Measurements from ENCODE around the gene ADAMTSL1.

Gene ADAMTSL1

DNA sequence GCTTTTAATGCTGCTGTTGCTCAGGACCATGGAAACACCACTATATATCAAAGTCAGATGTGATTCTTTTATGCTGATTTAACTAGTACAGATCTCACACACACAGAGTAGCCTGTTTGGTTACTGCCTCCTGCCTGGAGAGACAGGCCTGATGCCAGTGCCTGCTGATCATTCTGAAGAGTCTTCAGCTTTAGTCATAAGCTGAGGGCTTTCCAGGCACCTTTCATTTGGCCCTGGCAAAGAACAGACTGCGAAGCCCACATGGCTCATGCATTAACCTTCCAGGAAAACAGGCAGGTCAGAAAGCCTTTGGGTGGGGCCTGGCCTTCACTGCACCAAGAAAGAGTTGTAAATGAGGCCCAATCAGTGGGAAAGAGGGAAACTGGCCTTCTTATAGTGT is 414.3 kb downstream of the ADAMTSL1 start:
- no peak for DNase-seq (ENCODE audit: extremely low read depth in 1 of 2, low read depth in 1 of 2)

DNA sequence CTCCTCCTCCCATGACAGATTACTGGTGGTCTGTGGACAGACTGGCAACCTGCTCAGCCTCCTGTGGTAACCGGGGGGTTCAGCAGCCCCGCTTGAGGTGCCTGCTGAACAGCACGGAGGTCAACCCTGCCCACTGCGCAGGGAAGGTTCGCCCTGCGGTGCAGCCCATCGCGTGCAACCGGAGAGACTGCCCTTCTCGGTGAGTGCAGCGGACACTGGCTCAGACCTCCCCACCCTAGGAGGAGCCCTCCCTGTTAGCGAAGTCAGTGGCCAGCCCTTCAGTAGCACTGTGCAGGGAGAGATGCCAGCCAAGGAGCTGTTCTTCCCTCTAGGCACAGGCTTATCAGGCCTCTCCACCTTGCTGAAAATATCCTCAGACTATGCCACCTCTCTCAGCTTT is 415.6 kb downstream of the ADAMTSL1 start:
- DNase-seq (ENCODE audit: extremely low read depth in 1 of 2, low read depth in 1 of 2): no peak

DNA sequence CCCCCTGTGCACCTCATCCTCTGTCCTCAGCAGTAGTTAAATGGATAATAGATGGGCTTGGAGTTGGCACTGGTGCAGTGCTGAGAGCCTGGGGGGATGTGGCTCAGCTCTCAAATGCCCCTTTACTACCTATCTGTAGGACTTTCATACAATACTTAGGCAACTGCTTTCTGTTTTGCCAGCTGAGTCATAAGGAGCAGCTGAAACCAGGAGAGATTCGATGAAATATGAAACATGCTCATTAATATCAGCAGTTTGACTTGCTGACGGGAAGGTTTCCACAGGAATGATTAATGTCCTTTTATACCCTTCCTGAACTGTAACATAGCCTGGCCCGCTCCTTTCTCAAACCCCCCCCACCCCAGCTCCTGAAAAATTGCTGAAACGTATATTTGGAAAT is 416.4 kb downstream of the ADAMTSL1 start:
- no peak for DNase-seq (ENCODE audit: extremely low read depth in 1 of 2, low read depth in 1 of 2)

DNA sequence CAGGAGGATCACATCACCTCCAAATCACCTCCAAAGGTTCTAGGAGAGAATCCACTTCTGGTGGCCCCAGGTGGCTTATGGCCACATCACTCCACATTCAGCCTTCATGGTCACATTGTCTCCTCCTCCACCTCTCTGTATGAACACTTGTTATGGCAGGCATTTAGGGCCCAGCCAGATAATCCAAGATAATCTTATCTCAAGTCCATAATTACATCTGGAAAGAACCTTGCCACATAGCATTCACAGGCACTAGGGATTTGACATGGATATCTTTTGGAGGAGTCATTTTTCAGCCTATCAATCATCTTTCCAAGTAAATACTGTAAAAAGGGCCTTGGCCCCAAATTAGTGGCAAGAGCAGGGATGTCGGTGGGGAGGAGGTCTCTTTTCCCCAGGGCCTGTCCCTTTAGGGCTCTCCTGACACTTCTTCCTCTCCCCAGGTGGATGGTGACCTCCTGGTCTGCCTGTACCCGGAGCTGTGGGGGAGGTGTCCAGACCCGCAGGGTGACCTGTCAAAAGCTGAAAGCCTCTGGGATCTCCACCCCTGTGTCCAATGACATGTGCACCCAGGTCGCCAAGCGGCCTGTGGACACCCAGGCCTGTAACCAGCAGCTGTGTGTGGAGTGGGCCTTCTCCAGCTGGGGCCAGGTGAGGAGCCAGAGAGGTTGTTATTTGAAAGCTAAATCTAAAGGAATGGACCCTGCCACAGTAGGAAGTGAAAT is 418.2 kb downstream of the ADAMTSL1 start:
- no peak for DNase-seq (ENCODE audit: extremely low read depth in 1 of 2, low read depth in 1 of 2)

DNA sequence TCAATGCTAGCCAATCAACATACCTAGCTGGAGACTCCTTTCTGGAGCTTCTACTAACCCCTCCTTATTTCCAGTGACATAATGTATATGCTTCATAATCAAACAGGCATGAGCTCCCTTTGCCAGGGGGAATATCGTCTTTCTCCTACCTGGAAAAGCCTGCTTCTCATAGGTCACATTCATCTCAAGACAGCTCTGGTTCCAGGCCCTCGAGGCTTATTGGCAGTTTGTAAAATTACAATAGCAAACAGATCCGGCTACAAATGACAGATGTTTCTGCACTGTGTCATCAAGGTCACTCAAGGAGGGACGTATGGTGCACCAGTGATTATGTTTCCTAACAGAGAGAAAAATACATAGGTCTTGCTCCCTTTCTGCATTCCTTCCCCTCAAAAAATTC is 419.1 kb downstream of the ADAMTSL1 start:
- no peak for DNase-seq (ENCODE audit: extremely low read depth in 1 of 2, low read depth in 1 of 2)

DNA sequence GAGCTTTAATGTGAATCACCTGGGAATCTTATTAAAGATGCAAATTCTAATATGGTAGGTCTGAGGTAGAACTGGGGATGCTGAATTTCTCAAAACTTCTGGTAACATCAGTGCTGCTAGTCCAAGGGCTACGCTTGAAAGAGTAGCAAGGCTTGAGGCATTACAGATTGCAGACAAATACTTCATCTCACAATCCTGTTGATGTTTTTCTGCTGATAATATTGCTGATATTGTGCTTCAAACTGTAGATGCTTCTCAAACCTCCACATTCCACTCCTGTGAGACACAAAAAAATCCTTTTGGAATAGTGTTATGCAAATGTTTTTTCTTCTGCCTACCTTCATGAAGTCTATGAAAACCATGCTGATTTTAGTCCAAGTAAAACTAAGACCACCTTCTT is 419.5 kb downstream of the ADAMTSL1 start:
- DNase-seq (ENCODE audit: extremely low read depth in 1 of 2, low read depth in 1 of 2): no peak

DNA sequence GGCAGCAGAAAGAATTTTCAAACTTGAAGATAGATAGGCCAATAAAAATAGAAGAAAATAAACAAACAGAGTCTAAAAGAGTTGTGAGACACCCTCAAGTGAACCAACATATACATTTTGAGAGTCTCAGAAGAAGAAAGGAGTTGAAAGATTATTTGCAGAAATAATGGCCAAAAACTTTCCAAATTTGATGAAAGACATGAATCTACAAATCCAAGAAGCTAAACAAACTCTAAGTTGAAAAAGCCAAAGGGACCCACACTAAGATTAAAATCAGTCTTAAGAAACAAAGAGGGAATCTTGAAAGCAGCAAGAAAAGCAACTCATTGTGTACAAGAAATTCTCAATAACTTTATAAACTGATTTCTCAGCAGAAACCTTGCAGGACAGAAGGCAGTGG is 422.1 kb downstream of the ADAMTSL1 start:
- no peak for DNase-seq (ENCODE audit: extremely low read depth in 1 of 2, low read depth in 1 of 2)

DNA sequence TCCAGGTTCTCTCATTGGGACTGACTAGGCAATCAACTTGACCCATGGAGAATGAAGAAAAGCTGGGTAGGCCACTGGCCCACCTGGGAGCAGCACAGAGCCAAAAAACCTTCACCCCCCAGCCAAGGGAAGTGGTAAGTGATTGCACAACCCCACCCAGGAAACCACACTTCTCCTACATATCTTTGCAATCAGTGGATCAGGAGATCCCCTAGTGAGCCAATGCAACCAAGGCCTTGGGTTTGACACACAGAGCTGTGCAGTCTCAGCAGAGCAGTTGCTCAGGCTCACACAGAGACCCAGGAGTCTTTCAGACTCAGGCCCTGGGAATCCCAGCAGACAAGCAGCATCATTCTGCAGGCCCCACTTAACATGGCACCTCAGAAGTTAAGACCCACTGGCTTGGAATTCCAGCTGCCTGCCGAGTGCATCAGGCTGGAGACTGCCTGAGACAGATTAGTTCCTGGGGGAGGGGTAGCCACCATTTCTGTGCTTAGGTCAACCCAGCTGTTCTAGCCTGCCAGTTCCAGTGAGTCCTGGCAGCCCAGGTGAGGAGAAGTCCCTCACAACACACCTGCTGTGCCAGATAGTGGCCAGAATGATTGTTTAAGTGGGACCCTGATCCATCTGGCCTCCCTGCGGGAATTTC is 422.7 kb downstream of the ADAMTSL1 start:
- DNase-seq (ENCODE audit: extremely low read depth in 1 of 2, low read depth in 1 of 2): no peak

DNA sequence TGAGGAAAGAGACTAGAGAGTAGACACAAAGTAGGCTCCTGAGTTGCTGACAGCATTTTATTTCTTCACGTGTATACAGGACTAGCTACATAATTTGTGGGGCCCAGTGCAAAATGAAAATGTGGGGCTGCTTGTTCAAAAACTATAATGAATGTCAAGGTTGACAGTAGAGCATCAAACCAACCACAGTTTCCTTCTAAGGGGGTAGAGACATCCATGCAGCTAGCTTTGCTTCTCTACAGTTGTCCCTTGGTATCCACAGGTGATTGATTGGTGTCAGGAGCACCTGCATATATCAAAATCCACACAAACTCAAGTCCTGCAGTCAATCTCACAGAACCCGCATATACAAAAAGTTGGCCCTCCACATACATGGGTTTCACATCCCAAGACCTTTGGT is 429.5 kb downstream of the ADAMTSL1 start:
- DNase-seq (ENCODE audit: extremely low read depth in 1 of 2, low read depth in 1 of 2): no peak

DNA sequence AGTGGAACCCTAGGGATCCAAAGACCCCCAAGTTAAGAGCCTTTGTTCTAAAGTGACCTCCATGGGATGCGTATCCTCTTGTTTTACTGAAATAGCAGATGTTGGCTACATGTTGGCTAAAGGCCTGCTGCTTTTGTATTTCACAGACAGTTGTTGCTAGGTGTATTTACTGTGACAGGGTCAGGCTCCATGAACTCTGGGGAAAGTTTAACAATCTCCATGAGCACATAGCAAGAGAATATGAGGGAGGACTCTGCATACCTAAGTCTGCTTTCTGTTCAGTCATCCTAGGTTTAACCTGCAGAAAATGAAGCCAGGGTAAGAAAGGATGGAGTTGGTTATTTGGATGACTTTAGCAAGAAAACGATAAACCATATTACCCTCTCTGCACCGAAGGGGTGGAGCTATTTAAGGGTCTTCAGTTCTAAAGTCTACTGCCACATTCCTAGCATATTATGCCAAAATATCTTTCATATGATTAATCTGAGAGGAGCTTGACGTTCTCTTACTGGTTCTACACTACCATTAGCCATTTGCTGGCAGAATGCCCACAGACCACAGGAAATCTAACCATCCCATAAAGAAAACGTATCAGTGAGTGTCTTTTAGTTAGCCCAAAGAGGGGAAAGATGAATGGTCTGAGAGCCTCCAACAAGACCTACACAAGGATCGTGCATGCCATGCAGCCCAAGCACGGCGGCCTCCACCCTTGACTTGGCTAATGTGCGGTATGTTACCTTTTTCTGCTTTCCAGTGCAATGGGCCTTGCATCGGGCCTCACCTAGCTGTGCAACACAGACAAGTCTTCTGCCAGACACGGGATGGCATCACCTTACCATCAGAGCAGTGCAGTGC is 431.3 kb downstream of the ADAMTSL1 start:
- DNase-seq (ENCODE audit: extremely low read depth in 1 of 2, low read depth in 1 of 2): no peak

DNA sequence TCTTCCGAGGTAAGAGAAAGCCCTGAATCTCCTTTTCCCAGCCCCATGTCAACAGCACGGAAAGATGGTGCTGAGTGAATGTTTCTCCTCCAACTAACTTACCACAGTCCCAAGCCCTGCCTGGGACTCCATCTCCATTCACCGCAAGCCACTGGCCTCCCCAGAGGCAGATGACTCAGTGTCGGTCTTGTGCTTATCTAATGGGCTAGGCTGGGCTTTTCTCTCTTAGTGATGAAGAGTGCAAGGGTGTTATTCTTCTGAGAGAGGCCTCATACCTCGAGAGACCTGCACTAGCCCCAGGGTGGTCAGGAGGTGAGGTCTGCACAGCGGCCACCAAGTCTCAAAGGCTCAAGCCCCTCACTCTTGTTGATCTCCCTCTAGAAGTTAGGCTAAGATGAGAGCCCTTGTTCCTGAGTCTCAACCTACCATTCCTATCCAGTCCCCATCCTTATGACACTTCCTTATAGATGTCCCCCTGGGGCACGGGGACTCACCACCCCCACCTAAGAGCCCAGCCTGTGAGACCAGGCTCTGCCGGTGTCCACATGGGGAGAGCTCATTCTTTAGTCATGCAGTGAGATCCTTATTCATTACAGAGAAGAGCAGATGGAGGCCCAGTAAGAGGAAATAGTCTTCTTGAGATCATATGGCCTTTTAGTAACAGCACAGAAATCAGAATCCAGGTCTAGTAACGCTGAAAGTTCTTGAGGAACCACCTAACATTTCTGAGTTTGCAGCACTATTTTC is 432.1 kb downstream of the ADAMTSL1 start:
- DNase-seq (ENCODE audit: extremely low read depth in 1 of 2, low read depth in 1 of 2): no peak

DNA sequence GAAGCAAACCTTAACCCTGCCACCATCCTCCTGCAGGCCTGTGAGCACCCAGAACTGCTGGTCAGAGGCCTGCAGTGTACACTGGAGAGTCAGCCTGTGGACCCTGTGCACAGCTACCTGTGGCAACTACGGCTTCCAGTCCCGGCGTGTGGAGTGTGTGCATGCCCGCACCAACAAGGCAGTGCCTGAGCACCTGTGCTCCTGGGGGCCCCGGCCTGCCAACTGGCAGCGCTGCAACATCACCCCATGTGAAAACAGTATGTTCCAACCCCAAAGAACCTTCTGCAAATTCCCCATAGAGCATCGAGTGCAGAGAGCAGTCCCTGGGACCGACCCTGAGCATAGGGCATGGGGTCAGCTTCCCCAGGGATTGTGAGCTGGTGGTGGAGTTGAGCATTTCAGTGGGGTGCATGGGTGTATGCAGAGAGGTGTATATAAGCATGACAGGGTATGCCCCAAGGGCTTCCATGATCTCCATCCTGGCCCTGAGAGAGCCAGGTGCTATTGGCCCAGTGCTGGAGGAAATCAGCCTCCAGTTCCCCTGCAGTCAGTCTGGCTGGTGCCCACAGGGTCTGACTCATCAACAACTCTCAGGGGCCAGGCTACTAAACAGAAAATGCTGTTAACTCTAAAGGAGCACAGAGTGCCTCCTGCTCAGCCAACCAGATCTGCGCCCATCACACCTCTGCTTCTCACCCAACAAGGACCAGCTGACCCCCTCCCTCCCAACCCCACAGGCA is 432.9 kb downstream of the ADAMTSL1 start:
- DNase-seq (ENCODE audit: extremely low read depth in 1 of 2, low read depth in 1 of 2): no peak

DNA sequence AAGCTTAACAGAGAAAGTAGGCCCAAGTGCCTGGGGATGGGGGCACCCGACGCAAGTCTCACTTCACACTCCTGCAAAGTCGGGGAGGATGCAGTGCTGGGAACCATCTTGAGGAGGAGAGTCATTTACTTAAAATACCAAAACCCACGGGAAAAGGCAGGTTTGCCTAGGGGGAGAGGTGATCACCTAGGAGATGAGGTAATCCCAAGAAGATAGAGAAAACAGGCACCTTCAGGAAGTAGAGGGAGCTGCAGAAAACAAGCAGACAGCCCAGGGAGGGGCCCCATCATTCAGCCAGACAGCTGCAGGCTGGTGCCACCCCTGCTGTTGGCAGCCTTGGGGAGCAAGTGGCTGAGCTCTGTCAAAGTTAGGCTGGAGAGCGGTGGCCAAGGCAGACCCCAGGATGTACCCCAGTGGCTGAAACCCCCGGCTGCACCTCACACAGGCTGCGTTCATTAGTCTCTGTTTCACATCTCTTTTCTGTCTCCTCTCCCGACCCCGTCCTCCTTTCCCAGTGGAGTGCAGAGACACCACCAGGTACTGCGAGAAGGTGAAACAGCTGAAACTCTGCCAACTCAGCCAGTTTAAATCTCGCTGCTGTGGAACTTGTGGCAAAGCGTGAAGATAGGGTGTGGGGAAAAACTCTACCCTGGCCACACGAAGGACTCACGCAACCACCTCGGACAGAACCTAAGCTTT is 434.1 kb downstream of the ADAMTSL1 start:
- no peak for DNase-seq (ENCODE audit: extremely low read depth in 1 of 2, low read depth in 1 of 2)

DNA sequence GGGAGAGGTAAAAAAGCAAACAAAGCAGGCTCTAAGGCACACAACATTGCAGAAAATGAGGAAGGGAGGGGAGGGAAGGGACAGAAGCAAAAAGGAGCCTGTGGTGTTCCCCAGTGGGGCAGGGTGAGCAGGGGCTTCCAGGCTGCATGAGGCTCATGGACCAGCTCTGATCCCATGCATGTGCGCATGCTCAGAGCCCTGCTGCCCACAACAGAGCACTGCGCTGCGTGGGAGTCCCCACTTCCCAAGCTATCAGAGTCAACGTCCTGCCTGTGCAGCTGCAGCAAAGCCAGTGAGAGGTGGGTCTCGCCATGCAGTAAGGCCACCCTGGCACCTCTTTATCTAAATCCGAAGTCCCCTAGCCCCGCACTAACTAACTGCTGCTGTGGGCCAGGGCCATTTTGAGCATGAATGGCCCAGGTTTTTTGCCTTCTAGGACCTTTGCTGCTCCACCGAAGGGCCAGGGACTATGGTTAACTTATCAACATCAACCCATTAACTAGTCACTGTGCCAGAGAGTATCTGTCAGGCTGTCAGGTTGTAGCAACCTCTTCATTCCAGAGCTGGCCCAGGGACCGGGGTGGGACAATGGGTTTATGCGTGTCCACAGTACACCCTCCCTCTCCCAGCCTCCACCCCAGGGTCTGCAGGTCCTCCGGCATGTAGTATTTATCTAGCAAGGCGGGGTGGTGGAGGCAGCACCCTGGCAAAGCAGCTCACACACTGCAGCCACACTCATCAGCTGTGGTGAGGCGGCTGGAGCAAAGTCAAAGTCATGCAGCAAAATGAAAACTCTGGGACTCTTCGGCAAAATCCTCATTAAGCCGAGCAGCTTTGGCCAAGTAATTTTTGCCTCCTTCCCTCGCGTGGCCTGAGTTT is 435.4 kb downstream of the ADAMTSL1 start:
- no peak for DNase-seq (ENCODE audit: extremely low read depth in 1 of 2, low read depth in 1 of 2)

DNA sequence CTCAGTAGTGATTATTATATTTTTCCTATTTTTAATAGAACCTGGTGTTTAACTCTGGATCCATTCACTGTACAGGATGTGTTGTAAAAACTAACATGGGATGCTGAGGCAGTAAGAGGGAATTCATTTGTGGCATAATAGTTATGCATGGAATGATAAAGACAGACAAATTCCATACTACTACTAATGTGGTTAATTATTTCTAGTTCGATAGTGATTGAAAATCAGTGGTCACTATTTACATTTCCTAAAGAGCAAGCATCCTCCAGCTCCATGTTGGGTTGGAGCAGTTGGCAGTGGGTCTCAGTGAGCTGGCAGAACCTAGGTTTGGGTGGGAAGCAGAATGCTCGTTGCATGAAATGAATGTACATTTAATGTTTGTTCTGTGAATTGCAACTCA is 436.5 kb downstream of the ADAMTSL1 start:
- DNase-seq (ENCODE audit: extremely low read depth in 1 of 2, low read depth in 1 of 2): no peak

DNA sequence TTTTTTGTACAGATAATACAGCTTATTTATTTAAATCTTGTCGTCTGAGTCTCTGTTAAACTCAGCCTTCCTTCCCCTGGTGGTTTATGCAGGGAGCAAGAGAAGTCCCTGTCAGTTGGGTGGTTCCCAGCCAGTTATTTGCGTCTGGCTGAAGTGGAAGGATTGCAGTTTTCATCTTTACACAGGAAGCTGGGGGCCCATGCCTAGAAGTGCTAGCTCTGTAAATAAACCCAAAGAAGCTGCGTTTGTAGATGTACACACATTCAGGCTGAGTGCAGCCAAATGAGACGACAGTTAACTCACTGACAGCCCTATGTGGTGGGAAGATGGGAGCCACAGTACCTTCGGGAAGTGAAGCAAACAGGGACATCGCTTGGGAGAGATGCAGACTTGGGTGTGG is 437.0 kb downstream of the ADAMTSL1 start:
- DNase-seq (ENCODE audit: extremely low read depth in 1 of 2, low read depth in 1 of 2): no peak

DNA sequence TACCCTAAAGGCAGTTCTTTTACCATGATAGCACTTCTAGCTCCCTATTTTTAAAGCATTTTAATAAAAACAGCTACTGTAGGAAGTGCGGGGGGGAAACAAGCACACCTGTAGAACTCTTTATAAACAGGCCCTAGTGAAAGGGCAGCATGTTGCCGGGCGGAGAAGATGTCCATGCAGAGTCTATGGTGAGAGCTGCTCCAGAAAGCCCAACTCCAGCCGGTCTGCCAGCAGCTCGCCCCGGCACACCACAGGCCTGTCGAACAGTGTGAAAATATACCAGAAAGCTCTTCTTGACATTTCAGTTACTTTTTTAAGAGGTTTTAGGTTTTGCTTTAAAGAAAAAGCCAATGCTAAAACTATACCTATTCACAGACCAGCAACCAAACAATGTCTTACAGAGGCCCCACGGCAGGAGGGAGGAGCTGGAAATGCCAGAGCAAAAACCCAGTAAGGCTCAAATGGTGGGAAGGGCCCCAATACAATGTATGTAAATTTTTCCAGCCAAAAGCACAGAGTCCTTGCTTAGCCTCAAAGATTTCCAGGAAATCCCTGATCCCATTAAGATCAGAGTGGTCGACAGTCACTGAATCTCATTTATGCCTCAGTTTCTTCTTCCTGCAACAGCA is 437.9 kb downstream of the ADAMTSL1 start:
- DNase-seq (ENCODE audit: extremely low read depth in 1 of 2, low read depth in 1 of 2): no peak
